ENCODE data around the gene GPR137B.

DNA sequence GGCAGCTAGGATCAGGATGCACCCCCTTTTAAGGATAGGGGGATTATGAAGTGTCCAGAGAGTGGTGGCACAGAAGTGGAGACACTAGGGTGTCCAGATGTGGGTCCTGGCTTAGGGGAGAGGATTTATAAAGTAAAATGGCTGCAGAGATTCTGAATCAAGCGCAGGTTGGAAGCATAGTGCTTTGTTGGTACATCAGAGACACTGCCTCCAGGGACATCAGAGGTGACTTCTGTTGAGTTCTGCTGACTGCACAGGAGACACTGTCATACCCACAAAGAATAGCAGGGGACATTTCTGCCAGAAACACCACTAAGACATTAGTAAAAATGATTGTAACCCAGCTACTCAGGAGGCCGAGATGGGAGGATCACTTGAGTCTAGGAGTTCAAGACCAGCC is 16.4 kb downstream of the GPR137B start:
- TF ChIP-seq GATA3 (IDR thresholded peaks at IDR 0.05; ENCODE audit: low read depth, low read length) (no peak), GATA2 (IDR thresholded peaks at IDR 0.05; ENCODE audit: low read depth, low read length) (no peak)

Measured in SH-SY5Y (cell line).